K562 (cell line): ENCODE results near the gene GNPTAB.

Source experiments
- POLR2A ChIP-seq: fragments of 450-650 bp; conservative IDR thresholded peaks from 2 replicates; pipeline ENCODE4 v1.6.1; 2016
- TF ChIP-seq, protein P1 (sequence below): sonication (generic); formaldehyde crosslinking; IDR thresholded peaks from 2 replicates; pipeline ENCODE4 v1.8.1; 2023; ENCODE audit warnings: mild to moderate bottlenecking, missing genetic modification reagents
- TF ChIP-seq, protein P2 (sequence below): sonication (generic); formaldehyde crosslinking; IDR thresholded peaks from 2 replicates; pipeline ENCODE4 v1.8.1; 2023; ENCODE audit warnings: mild to moderate bottlenecking, missing genetic modification reagents

- TF ChIP-seq, protein P1, sequence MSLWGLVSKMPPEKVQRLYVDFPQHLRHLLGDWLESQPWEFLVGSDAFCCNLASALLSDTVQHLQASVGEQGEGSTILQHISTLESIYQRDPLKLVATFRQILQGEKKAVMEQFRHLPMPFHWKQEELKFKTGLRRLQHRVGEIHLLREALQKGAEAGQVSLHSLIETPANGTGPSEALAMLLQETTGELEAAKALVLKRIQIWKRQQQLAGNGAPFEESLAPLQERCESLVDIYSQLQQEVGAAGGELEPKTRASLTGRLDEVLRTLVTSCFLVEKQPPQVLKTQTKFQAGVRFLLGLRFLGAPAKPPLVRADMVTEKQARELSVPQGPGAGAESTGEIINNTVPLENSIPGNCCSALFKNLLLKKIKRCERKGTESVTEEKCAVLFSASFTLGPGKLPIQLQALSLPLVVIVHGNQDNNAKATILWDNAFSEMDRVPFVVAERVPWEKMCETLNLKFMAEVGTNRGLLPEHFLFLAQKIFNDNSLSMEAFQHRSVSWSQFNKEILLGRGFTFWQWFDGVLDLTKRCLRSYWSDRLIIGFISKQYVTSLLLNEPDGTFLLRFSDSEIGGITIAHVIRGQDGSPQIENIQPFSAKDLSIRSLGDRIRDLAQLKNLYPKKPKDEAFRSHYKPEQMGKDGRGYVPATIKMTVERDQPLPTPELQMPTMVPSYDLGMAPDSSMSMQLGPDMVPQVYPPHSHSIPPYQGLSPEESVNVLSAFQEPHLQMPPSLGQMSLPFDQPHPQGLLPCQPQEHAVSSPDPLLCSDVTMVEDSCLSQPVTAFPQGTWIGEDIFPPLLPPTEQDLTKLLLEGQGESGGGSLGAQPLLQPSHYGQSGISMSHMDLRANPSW (CRISPR knock-in tag) = no peak
- TF ChIP-seq, protein P2, sequence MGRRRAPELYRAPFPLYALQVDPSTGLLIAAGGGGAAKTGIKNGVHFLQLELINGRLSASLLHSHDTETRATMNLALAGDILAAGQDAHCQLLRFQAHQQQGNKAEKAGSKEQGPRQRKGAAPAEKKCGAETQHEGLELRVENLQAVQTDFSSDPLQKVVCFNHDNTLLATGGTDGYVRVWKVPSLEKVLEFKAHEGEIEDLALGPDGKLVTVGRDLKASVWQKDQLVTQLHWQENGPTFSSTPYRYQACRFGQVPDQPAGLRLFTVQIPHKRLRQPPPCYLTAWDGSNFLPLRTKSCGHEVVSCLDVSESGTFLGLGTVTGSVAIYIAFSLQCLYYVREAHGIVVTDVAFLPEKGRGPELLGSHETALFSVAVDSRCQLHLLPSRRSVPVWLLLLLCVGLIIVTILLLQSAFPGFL (CRISPR knock-in tag) = no peak
- TF ChIP-seq POLR2A = no peak
These were observed 38.5 kb downstream of the GNPTAB start for GRCh38 chr12:101792046-101792931.
